Measurements from ENCODE around the gene ARVCF. TPM values are rescaled to one million over a fixed set of nuclear protein-coding genes. Genes with fewer than 3 reads are reported as not detected.

Gene ARVCF
- total and polyA plus RNA-seq, 2 of the 8 experiments (the other 6 are each of a cell fraction or from before 2014, with no cell fraction given) = 31.0 to 43.2 TPM

- Histone ChIP-seq H3K23ac (ENCODE audit: insufficient read length) (no peak overlapping the region), H2BK120ac (replicated peaks; ENCODE audit: low read depth, low read length) (no peak overlapping the region), H4K8ac (ENCODE audit: extremely low read depth, insufficient read depth, low read length) (no peak overlapping the region), H2BK15ac (ENCODE audit: low read length) (no peak overlapping the region), H3K18ac (ENCODE audit: extremely low read depth, low read length) (no peak overlapping the region), H3K4me2 (ENCODE audit: insufficient read depth in 1 of 2, low read depth in 2 of 2, low read length in 2 of 2) (no peak overlapping the region), H3K9me3 (ENCODE audit: insufficient read depth in 2 of 2, low read depth in 1 of 2, low read length in 1 of 2) (no peaks in the 10 kb centered on the region), H3K27me3 (replicated peaks in 1 of 4; ENCODE audit: control insufficient read depth in 3 of 4, extremely low read depth in 1 of 4, insufficient read depth in 3 of 4, low read length in 3 of 4) (no peaks in the 10 kb centered on the region), H4K91ac (replicated peaks; ENCODE audit: insufficient read length, low read length) (no peak overlapping the region), H3K4me3 (ENCODE audit: extremely low read depth in 1 of 4, insufficient read depth in 2 of 4, low read depth in 3 of 4, low read length in 4 of 4) (no peak overlapping the region), H3K56ac (replicated peaks; ENCODE audit: insufficient read length, low read depth, low read length) (no peak overlapping the region), H3K79me1 (ENCODE audit: low read depth, low read length) (peaks cover 16% of the 10 kb centered on the region), H2AFZ (ENCODE audit: low read length) (no peak overlapping the region), H3K79me2 (ENCODE audit: control insufficient read depth in 1 of 2, insufficient read depth in 2 of 2, low read length in 2 of 2) (peaks cover 0 to 8% of the 10 kb centered on the region in 2 experiments; a peak in 1 of 4 replicates), H2BK5ac (ENCODE audit: low read depth, low read length) (no peak overlapping the region), H2AK5ac (ENCODE audit: low read depth, low read length) (no peak overlapping the region), H3K4me1 (replicated peaks in 1 of 4; ENCODE audit: control insufficient read depth in 3 of 4, insufficient read depth in 4 of 4, low read length in 3 of 4) (peaks cover 0 to 17% (median 11%) of the 10 kb centered on the region in 4 experiments; a peak in 5 of 7 replicates), H2BK12ac (ENCODE audit: low read depth, low read length) (no peak overlapping the region), H4K5ac (ENCODE audit: insufficient read length, low read depth, low read length) (no peak overlapping the region), H3K36me3 (ENCODE audit: control insufficient read depth in 2 of 4, insufficient read depth in 4 of 4, low read length in 3 of 4) (no peaks in the 10 kb centered on the region), H3K9ac (replicated peaks in 1 of 4; ENCODE audit: extremely low read depth in 1 of 4, low read depth in 3 of 4, low read length in 3 of 4) (no peak overlapping the region), H3K27ac (ENCODE audit: low read depth, low read length) (no peak overlapping the region), H3K14ac (ENCODE audit: insufficient read length) (no peak overlapping the region), H3K4ac (replicated peaks; ENCODE audit: insufficient read length, low read depth, low read length) (no peak overlapping the region), H2BK20ac (ENCODE audit: low read length) (no peak overlapping the region), H3K23me2 (ENCODE audit: low read depth, low read length) (peaks cover 4% of the 10 kb centered on the region; the same call in 1 of the 2 replicates), H4K20me1 (replicated peaks in 1 of 2; ENCODE audit: control insufficient read depth in 1 of 2, insufficient read depth in 2 of 2, low read length in 2 of 2) (peaks cover 10 to 17% of the 10 kb centered on the region in 2 experiments)
- DNase-seq (ENCODE audit: low read depth in 1 of 2, low spot score in 2 of 2) = no peak
- CTCF ChIA-PET (ENCODE audit: partially characterized antibody) = interaction anchor here (5.6 to 5.8 kb wide), 2 partner anchors 17 to 25 kb away, joined by 50 to 58 read pairs; no protein-coding TSS in a partner anchor
- FAIRE-seq = no peak
- POLR2A ChIA-PET (ENCODE audit: partially characterized antibody) = interaction anchor here (0.6 to 1.5 kb wide), 3 partner anchors 35 to 133 kb away, joined by 3 to 4 read pairs (median 3); no protein-coding TSS in a partner anchor
- 90% methylated on average over 18 of the region's 18 CpGs; no CpG with 5 or more reads in 1 of the 2 experiments for WGBS, 2 experiments (ENCODE audit: extremely low coverage in 1 of 2, insufficient coverage in 1 of 2, insufficient read length in 1 of 2, insufficient replicate concordance in 2 of 2, low coverage in 1 of 2, low lambda C conversion rate in 2 of 2, missing lambda C conversion rate in 1 of 2)
- TF ChIP-seq SIX5 (IDR thresholded peaks at IDR 0.05; ENCODE audit: low read depth, low read length) (no peak), GABPA (IDR thresholded peaks at IDR 0.05; ENCODE audit: borderline replicate concordance, insufficient read depth, low read length) (no peak), USF2 (IDR thresholded peaks at IDR 0.05; ENCODE audit: low read length) (no peak), JUN (IDR thresholded peaks at IDR 0.05; ENCODE audit: low read depth, low read length) (no peak), POLR2AphosphoS5 (IDR thresholded peaks at IDR 0.05; ENCODE audit: low read depth, low read length) (no peak), YY1 (IDR thresholded peaks at IDR 0.05; ENCODE audit: low read depth, low read length) (no peak), BRCA1 (IDR thresholded peaks at IDR 0.05; ENCODE audit: low read depth, low read length) (no peak), KDM4A (IDR thresholded peaks at IDR 0.05; ENCODE audit: low read depth, low read length, severe bottlenecking) (no peak), HDAC6 (IDR thresholded peaks at IDR 0.05; ENCODE audit: low read depth, low read length) (no peak), CTBP2 (IDR thresholded peaks at IDR 0.05; ENCODE audit: borderline replicate concordance, insufficient read depth, insufficient read length, low read length) (no peak), EGR1 (IDR thresholded peaks at IDR 0.05; ENCODE audit: borderline replicate concordance, low read depth, low read length) (no peak)
Observed at GRCh38 chr22:19988965-19989724, 27.5 kb downstream of the ARVCF start.
